CD4-positive, CD25-positive, alpha-beta regulatory T cell (primary cell): ENCODE results near the gene MAPT. TPM values are rescaled to one million over a fixed set of nuclear protein-coding genes. Genes with fewer than 3 reads are reported as not detected.

ENCODE experiments used
- ATAC-seq, 2 donors: fragments of 150-1000 bp; cut with Tn5 transposase; one replicate each; pipeline ENCODE4 v1.10.0; 2021; ENCODE audit warnings: low read depth in 2 of 2, moderate number of reproducible peaks in 2 of 2, moderate library complexity in 1 of 2
- DNase-seq, 3 donors: peaks; one replicate each; pipeline versions ENCODE4 v3.0.0 to v3.0.0-alpha.2; 2012 to 2022; ENCODE audit warnings: mixed read lengths in 1 of 3
- H3K27ac ChIP-seq: one replicate; pipeline ENCODE4 v1.7.0; 2013; ENCODE audit warnings: mild to moderate bottlenecking, low read length; ENCODE audit not compliant: insufficient read depth, poor library complexity, severe bottlenecking
- H3K27me3 ChIP-seq: one replicate; pipeline ENCODE4 v1.7.0; 2013; ENCODE audit warnings: low read length; ENCODE audit not compliant: control insufficient read depth, insufficient read depth
- H3K36me3 ChIP-seq: one replicate; pipeline ENCODE4 v1.7.0; 2013; ENCODE audit warnings: mild to moderate bottlenecking, low read length, moderate library complexity; ENCODE audit not compliant: control insufficient read depth, insufficient read depth
- H3K4me1 ChIP-seq: 2 replicates; pipeline ENCODE4 v1.7.0; 2013; ENCODE audit warnings: mild to moderate bottlenecking, low read length; ENCODE audit not compliant: insufficient read depth, control insufficient read depth, poor library complexity, severe bottlenecking
- H3K4me3 ChIP-seq: one replicate; pipeline ENCODE4 v1.7.0; 2013; ENCODE audit warnings: low read depth, mild to moderate bottlenecking, low read length, moderate library complexity
- H3K9me3 ChIP-seq, 2 experiments: 1 replicate in 1 of 2; 2 replicates in 1 of 2; pipeline ENCODE4 v1.7.0; 2013; ENCODE audit warnings: low read length in 2 of 2, mild to moderate bottlenecking in 1 of 2, moderate library complexity in 1 of 2; ENCODE audit not compliant: control insufficient read depth in 2 of 2
- H3K27ac Mint-ChIP-seq, 3 donors: one replicate each; pipeline ENCODE4 v1.8.0; 2020 to 2022; ENCODE audit warnings: mild to moderate bottlenecking in 3 of 3, mixed read lengths in 3 of 3, moderate library complexity in 2 of 3
- H3K27me3 Mint-ChIP-seq: one replicate; pipeline ENCODE4 v1.8.0; 2022; ENCODE audit warnings: mild to moderate bottlenecking, mixed read lengths
- H3K36me3 Mint-ChIP-seq: one replicate; pipeline ENCODE4 v1.8.0; 2020; ENCODE audit warnings: mixed read lengths
- H3K4me1 Mint-ChIP-seq, 4 donors: one replicate each; pipeline ENCODE4 v1.8.0; 2020 to 2022; ENCODE audit warnings: mixed read lengths in 4 of 4, mild to moderate bottlenecking in 1 of 4
- H3K4me3 Mint-ChIP-seq, 4 donors: one replicate each; pipeline ENCODE4 v1.8.0; 2020 to 2022; ENCODE audit warnings: mild to moderate bottlenecking in 4 of 4, mixed read lengths in 4 of 4, moderate library complexity in 3 of 4
- H3K9me3 Mint-ChIP-seq, 7 donors: one replicate each; pipeline ENCODE4 v1.8.0; 2020 to 2022; ENCODE audit warnings: mixed read lengths in 7 of 7, mild to moderate bottlenecking in 3 of 7, moderate library complexity in 2 of 7
- polyA plus RNA-seq, 4 donors: library from polyadenylated mRNA; unstranded; fragments of 300-500 nt; fragmentation: Illumina TruSeq; gene quantifications; one replicate each; pipeline ENCODE4 v1.2.3, GENCODE V29; 2021
- total RNA-seq: library from RNA; stranded (reverse); gene quantifications from one replicate; pipeline ENCODE4 v1.2.3, GENCODE V29; 2022

The MAPT gene
- total and polyA plus RNA-seq, 5 donors from 2014 or later, result 0.05 to 0.69 (median 0.16) TPM; not detected in 2

- no peak for ATAC-seq
- H3K9me3 Mint-ChIP-seq, result no peaks in the 10 kb centered on the region
These were observed 90.0 kb downstream of the MAPT start for GRCh38 chr17:45984368-45984767.

GRCh38 chr17:45985447-45985846 lies 91.1 kb downstream of the MAPT start:
- H3K27me3 Mint-ChIP-seq, result peaks cover 10% of the 10 kb centered on the region
- no peaks in the 10 kb centered on the region for H3K4me1 ChIP-seq
- no peaks in the 10 kb centered on the region for H3K9me3 ChIP-seq
- H3K27me3 ChIP-seq, result no peaks in the 10 kb centered on the region
- no peak overlapping the region for H3K4me3 ChIP-seq
- H3K36me3 ChIP-seq, result no peaks in the 10 kb centered on the region
- H3K9me3 Mint-ChIP-seq, result no peaks in the 10 kb centered on the region
- no peak overlapping the region for H3K27ac ChIP-seq
- H3K36me3 Mint-ChIP-seq, result no peaks in the 10 kb centered on the region
- no peak overlapping the region for H3K27ac Mint-ChIP-seq
- ATAC-seq, result no peak
- no peak overlapping the region for H3K4me3 Mint-ChIP-seq
- no peaks in the 10 kb centered on the region for H3K4me1 Mint-ChIP-seq
- no peak for DNase-seq

More at GRCh38 chr17:45984368-45984767, 90.0 kb downstream of the MAPT start:
- Histone ChIP-seq H3K4me3 (no peak overlapping the region), H3K4me1 (no peaks in the 10 kb centered on the region), H3K36me3 (no peaks in the 10 kb centered on the region), H3K27ac (no peak overlapping the region), H3K27me3 (no peaks in the 10 kb centered on the region), H3K9me3 (no peaks in the 10 kb centered on the region)
- Mint-ChIP-seq H3K27me3 (peaks cover 10% of the 10 kb centered on the region), H3K36me3 (no peaks in the 10 kb centered on the region), H3K4me1 (no peaks in the 10 kb centered on the region), H3K27ac (no peak overlapping the region), H3K4me3 (no peak overlapping the region)
- DNase-seq, result no peak

GRCh38 chr17:45986056-45986455 lies 91.7 kb downstream of the MAPT start:
- Mint-ChIP-seq H3K4me1 (no peaks in the 10 kb centered on the region), H3K4me3 (no peak overlapping the region), H3K36me3 (no peaks in the 10 kb centered on the region), H3K27me3 (peaks cover 10% of the 10 kb centered on the region), H3K27ac (no peak overlapping the region), H3K9me3 (peaks cover 0 to 3% (median 0%) of the 10 kb centered on the region in 7 donors)
- Histone ChIP-seq H3K4me1 (no peaks in the 10 kb centered on the region), H3K4me3 (no peak overlapping the region), H3K27ac (no peak overlapping the region), H3K27me3 (no peaks in the 10 kb centered on the region), H3K36me3 (no peaks in the 10 kb centered on the region), H3K9me3 (no peaks in the 10 kb centered on the region)
- ATAC-seq, result no peak
- no peak for DNase-seq

DNA sequence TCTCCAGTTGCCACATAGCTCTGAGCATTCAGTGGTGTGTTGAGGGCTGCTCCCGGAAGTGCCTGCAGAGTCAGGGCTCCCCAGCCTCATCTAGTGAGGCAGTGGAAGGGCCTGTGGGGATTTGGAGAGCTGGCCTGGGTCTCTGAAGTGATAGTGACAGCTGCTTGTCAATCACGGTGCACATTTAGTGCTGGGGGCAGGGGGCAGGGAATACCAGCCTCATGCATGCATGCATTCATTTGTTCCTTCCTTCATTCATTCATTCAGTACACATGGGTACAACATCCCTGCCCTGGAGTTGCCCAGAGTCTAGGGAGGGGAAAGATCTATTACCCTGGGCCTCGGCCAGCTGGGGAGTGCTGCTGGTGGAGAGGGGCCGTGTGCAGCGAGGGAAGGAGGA lies 93.4 kb downstream of the MAPT start:
- no peaks in the 10 kb centered on the region for H3K36me3 ChIP-seq
- H3K4me3 ChIP-seq, result no peak overlapping the region
- no peaks in the 10 kb centered on the region for H3K4me1 ChIP-seq
- no peak overlapping the region for H3K27ac ChIP-seq
- H3K4me1 Mint-ChIP-seq, result no peaks in the 10 kb centered on the region
- H3K27ac Mint-ChIP-seq, result no peak overlapping the region
- no peaks in the 10 kb centered on the region for H3K36me3 Mint-ChIP-seq
- H3K9me3 Mint-ChIP-seq, result peaks cover 0 to 3% (median 0%) of the 10 kb centered on the region in 7 donors
- peaks cover 10% of the 10 kb centered on the region for H3K27me3 Mint-ChIP-seq
- no peak for ATAC-seq
- no peaks in the 10 kb centered on the region for H3K27me3 ChIP-seq
- H3K9me3 ChIP-seq, result no peaks in the 10 kb centered on the region
- H3K4me3 Mint-ChIP-seq, result peak overlapping the region in 1 of 4 donors; percentile 4
- DNase-seq, result no peak

GRCh38 chr17:45989759-45990158 lies 95.4 kb downstream of the MAPT start:
- Histone ChIP-seq H3K27me3 (no peaks in the 10 kb centered on the region), H3K27ac (no peak overlapping the region), H3K9me3 (no peaks in the 10 kb centered on the region), H3K4me3 (no peak overlapping the region), H3K4me1 (no peaks in the 10 kb centered on the region), H3K36me3 (no peaks in the 10 kb centered on the region)
- H3K27ac Mint-ChIP-seq, result no peak overlapping the region
- H3K9me3 Mint-ChIP-seq, result peaks cover 0 to 3% (median 0%) of the 10 kb centered on the region in 7 donors
- no peaks in the 10 kb centered on the region for H3K36me3 Mint-ChIP-seq
- peaks cover 10% of the 10 kb centered on the region for H3K27me3 Mint-ChIP-seq
- ATAC-seq (no peak), DNase-seq (no peak)
- H3K4me3 Mint-ChIP-seq, result no peak overlapping the region
- H3K4me1 Mint-ChIP-seq, result no peaks in the 10 kb centered on the region

GRCh38 chr17:45990886-45991285 lies 96.5 kb downstream of the MAPT start:
- H3K4me3 ChIP-seq, result no peak overlapping the region
- Mint-ChIP-seq H3K27me3 (peaks cover 1% of the 10 kb centered on the region), H3K4me1 (no peaks in the 10 kb centered on the region), H3K4me3 (no peak overlapping the region), H3K27ac (no peak overlapping the region), H3K9me3 (peaks cover 0 to 3% (median 0%) of the 10 kb centered on the region in 7 donors), H3K36me3 (no peaks in the 10 kb centered on the region)
- no peak for DNase-seq
- no peaks in the 10 kb centered on the region for H3K9me3 ChIP-seq
- H3K27ac ChIP-seq, result no peak overlapping the region
- H3K36me3 ChIP-seq, result no peaks in the 10 kb centered on the region
- no peaks in the 10 kb centered on the region for H3K4me1 ChIP-seq
- no peak for ATAC-seq
- H3K27me3 ChIP-seq, result no peaks in the 10 kb centered on the region

DNA sequence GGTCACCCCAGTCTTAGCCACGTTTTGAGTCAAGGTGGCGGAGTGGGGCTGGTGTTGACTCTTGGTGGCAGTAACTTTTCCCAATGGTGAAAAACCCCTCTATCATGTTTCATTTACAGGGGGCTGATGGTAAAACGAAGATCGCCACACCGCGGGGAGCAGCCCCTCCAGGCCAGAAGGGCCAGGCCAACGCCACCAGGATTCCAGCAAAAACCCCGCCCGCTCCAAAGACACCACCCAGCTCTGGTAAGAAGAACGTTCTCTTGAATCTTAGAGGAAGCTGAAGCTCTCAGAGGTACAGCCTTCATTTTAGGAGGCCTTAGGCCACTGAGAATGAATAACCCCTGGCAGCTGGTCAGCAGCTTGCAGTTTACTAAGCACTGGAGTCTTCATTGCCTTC lies 97.0 kb downstream of the MAPT start:
- no peaks in the 10 kb centered on the region for H3K27me3 Mint-ChIP-seq
- no peak overlapping the region for H3K4me3 Mint-ChIP-seq
- peaks cover 0 to 3% (median 0%) of the 10 kb centered on the region in 7 donors for H3K9me3 Mint-ChIP-seq
- no peak for ATAC-seq
- Histone ChIP-seq H3K27me3 (no peaks in the 10 kb centered on the region), H3K9me3 (no peaks in the 10 kb centered on the region), H3K4me1 (no peaks in the 10 kb centered on the region), H3K36me3 (no peaks in the 10 kb centered on the region), H3K27ac (no peak overlapping the region), H3K4me3 (no peak overlapping the region)
- DNase-seq, result no peak
- no peak overlapping the region for H3K27ac Mint-ChIP-seq
- H3K36me3 Mint-ChIP-seq, result no peaks in the 10 kb centered on the region
- H3K4me1 Mint-ChIP-seq, result no peaks in the 10 kb centered on the region

DNA sequence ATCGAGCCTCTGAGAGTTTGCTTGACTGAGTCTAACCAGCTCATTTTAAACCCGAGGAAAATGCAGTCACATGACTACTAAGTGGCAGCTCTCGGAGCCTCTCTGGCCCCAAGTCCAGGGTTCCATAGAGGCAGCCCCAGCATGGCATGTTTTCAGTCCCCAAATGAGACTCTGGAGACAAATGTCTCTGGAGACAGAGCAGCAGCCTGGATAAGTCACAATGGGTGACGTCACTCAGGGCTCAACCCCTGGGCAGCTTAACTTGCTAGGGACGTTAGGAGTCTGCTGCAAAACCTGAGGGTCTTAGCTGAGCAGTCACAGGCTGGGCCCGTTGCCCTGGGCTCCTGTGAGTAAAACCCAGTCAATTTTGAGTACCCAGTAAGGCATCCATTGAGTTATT lies 97.8 kb downstream of the MAPT start:
- H3K36me3 Mint-ChIP-seq, result no peaks in the 10 kb centered on the region
- no peak overlapping the region for H3K27ac ChIP-seq
- H3K9me3 Mint-ChIP-seq, result peaks cover 0 to 3% (median 0%) of the 10 kb centered on the region in 7 donors
- no peaks in the 10 kb centered on the region for H3K9me3 ChIP-seq
- no peak overlapping the region for H3K27ac Mint-ChIP-seq
- no peak overlapping the region for H3K4me3 Mint-ChIP-seq
- no peaks in the 10 kb centered on the region for H3K4me1 ChIP-seq
- DNase-seq (no peak), ATAC-seq (no peak)
- no peaks in the 10 kb centered on the region for H3K36me3 ChIP-seq
- H3K27me3 Mint-ChIP-seq, result no peaks in the 10 kb centered on the region
- no peak overlapping the region for H3K4me3 ChIP-seq
- no peaks in the 10 kb centered on the region for H3K4me1 Mint-ChIP-seq
- H3K27me3 ChIP-seq, result no peaks in the 10 kb centered on the region
